HG02571 (cell line): ENCODE data around the gene SEMA3D.

ENCODE experiments used
- ATAC-seq: cut with Tn5 transposase; IDR thresholded peaks from one replicate; pipeline ENCODE4 v1.9.1; 2021; ENCODE audit warnings: mild to moderate bottlenecking, moderate library complexity; ENCODE audit not compliant: unreplicated experiment

SEMA3D gene

GRCh38 chr7:85081846-85082245 lies 105.0 kb downstream of the SEMA3D start:
- no peak for ATAC-seq

GRCh38 chr7:85081392-85081791 lies 105.5 kb downstream of the SEMA3D start:
- ATAC-seq = no peak

- no peak for ATAC-seq
These were observed 107.4 kb downstream of the SEMA3D start for GRCh38 chr7:85079434-85079833.

DNA sequence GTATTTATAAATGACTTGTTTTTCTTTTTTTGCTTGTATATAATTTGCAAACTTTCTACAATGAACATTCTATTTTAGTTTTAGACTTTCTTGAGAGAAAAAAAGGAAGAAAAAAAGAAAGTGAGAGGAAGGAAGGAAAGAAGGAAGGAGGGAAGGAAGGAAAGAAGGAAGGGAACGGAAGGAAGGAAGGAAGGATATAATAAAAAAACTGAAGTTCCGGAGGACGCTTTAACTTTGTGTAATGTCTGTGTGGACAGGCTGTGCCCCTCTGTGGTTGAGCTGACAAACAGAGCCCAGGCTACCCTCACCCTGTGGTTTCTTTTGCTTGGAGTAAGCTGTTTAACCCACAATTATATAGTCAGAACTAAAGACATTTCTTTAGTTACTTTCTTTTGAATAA lies 108.7 kb downstream of the SEMA3D start:
- ATAC-seq = no peak

DNA sequence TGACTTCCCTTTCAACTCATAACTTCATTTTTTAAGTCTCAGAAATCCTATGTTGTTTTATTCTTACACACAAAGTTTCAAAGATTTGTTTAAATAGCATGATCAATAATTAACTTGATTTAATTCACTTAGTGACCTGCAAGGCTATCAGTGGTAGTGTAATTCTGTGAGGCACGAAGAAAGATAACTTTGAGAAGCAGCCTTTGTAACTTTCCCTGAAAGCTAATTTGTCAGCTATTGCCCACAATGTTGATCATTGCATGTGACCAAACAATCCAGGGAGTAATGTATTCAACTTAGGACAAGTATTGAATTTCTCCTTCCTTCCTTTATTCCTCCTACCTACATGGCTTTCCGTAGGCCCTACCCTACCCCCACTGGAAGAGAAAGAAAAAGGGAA lies 111.0 kb downstream of the SEMA3D start:
- ATAC-seq = no peak

DNA sequence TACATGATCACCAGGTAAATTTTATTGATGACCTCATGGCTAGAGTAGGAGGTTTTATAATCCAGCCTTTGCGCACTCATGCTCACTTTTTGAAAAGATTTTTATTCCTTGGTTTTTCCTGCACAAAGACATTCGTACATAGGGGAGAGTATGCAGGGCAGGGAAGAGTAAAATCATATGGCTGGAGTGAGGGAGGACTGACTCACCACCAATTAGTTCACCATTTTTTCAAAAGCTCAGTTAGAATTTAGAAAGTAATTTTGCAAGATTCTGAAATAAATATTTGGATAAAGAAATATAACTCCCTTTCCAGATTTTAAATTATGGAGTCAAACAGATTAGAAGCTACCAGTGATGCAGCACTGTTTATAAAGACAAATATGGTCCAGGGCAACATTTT lies 111.9 kb downstream of the SEMA3D start:
- no peak for ATAC-seq

GRCh38 chr7:85074016-85074415 lies 112.8 kb downstream of the SEMA3D start:
- no peak for ATAC-seq

DNA sequence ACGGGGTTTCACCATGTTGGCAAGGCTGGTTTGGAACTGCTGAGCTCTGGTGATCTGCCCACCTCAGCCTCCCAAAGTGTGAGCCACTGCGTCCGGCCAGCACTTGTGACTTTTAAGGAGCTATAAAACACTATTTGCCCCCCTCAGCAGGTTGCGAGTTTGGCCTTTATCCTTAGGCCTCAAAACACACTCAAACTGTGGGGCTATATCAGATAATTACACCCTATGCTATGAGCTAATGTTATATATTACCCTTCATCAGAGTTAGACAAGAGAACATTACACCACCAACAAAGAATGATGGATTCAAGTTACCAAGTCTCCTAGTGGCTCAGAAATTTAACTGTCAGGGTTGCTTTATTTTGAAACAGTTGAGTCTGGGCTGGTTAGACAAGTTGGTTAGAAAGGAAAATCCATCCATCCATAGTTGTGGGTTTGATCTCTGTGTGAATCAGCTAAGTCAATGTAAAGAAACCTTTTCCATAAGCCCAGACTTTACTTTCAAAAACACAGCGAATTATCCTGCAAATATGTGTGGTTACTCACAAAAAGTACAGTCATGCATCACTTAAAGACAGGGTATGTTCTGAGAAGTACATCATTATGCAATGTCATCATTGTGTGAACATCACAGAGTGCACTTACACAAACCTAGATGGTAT lies 115.8 kb downstream of the SEMA3D start:
- ATAC-seq = no peak

- no peak for ATAC-seq
These were observed 118.1 kb downstream of the SEMA3D start for GRCh38 chr7:85068799-85069198.

GRCh38 chr7:85067371-85067770 lies 119.5 kb downstream of the SEMA3D start:
- no peak for ATAC-seq

GRCh38 chr7:85065888-85066485 lies 120.9 kb downstream of the SEMA3D start:
- no peak for ATAC-seq

GRCh38 chr7:85065306-85065705 lies 121.5 kb downstream of the SEMA3D start:
- ATAC-seq = no peak

DNA sequence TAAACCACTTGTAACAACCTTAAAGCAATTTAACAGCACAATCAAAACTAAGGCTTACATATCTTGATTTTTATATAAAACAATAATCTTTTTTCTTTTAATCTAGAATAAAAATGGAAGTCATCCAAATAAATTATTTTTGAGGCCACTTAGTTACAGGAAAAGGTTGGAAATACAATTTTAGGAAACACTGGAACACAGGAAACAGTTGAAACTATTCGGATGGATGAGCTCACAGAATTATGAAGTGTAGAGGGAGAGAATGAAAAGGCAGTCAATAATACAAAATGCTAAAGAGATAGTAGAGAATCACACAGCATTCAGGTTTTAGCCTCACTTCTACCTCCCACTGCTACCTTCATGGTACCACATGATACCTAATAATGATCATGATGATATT lies 124.2 kb downstream of the SEMA3D start:
- no peak for ATAC-seq

DNA sequence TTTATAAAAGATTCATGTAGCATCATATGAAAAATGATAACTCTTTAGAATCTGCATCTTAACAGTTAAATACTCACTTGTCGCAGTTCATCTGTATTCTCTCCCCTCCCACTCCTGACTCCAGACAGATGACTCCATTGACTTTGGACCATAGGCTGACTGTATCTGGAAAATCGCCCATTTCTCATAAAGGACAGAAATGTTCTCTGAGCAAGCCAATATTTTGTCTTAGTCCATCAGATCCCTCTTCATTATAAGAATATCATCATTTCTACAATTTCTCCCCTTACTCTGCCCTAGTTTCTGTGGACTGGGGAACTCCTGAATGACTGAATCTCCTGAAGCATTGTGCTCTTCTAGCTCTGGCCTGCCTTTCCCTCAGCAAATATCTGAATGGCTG lies 125.4 kb downstream of the SEMA3D start:
- no peak for ATAC-seq

DNA sequence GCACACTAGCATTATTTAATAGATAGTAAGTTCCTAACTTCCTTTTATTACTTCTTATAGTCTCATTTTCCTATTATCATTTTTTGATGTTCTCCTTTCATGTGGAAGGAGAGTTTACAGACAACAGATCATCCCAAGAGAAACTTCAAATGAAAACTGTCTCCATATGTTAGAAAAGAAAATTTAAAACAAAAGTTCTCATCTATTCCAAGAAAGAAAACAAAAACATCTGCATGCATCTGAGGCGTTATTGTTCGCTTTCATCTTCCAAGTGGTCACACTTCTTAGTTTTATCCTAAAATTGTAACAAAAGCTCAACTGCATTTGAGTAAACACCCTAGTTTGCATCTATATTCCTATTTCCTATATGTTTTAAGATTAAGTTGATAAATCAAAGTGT lies 126.2 kb downstream of the SEMA3D start:
- no peak for ATAC-seq

DNA sequence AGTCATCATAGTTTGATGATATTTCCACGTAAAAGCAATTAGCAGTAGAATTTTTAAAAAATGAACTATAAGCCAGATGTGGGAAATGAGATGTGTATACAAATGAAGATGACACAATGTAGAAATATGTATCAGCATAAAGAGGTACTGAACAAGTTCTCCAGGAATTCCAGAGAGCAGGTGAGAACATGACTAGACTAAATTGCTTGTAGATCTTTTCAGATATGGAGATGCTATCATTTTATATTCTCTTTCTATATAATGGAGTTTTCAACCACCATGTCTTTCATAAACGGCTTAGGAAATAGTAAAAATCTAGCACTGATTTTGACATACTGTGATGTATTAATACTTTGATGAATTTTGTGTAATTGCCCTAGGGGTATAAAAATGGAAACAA lies 130.9 kb downstream of the SEMA3D start:
- ATAC-seq = no peak

GRCh38 chr7:85055196-85055595 lies 131.7 kb downstream of the SEMA3D start:
- no peak for ATAC-seq

GRCh38 chr7:85054306-85054705 lies 132.6 kb downstream of the SEMA3D start:
- ATAC-seq = no peak

DNA sequence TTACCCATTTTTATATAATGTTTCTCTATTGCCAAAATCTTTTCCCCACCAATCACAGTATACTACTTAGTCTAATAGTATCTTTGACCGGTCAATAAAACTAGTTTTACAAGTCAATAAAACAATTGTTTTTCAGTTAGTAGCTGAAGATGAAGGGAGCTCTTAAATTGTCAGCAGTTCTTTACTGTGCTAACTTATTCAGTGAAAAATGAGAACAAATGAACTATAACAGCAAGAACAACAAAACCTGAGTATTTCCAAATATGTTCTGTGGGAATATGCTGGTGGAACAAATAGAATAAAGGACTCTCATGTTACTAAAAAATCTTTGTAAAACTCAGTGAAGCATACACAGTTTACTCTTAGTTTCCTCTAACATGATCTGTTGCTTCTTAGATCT lies 134.0 kb downstream of the SEMA3D start:
- no peak for ATAC-seq

- ATAC-seq = no peak
These were observed 134.7 kb downstream of the SEMA3D start for GRCh38 chr7:85052056-85052737.

DNA sequence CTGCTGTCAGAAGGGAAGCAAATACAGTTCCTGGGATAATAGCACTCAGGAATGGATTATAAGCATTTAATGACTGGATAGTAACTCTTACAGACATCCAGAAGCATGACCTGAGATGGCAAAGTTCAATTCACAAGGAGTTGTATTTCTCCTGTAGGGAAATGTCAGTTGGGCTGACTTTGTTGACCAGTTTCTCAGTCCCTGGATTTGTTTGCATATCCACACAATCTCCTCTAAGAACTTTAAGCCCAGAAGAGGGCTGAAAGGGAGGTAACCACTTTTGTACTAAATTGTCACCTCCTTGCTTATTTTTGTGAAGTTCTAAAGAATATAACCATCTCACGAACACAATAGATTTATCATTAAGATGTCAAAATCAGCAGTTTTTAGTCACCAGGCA lies 140.3 kb downstream of the SEMA3D start:
- no peak for ATAC-seq

GRCh38 chr7:85041605-85042216 lies 145.1 kb downstream of the SEMA3D start:
- peak; percentile 45 for ATAC-seq
